H1 (cell line): Measurements from ENCODE around the gene CIROP. TPM values are rescaled to one million over a fixed set of nuclear protein-coding genes. Genes with fewer than 3 reads are reported as not detected.

Experiments used
- CTCF ChIA-PET: fragments of 300-600 bp; sonication (Branson Sonifier 250); formaldehyde crosslinking; loops from one replicate; lab custom pipeline; 2021; ENCODE audit not compliant: partially characterized antibody; lab: Charles Lee
- POLR2A ChIA-PET: fragments of 300-600 bp; sonication (Branson Sonifier 250); formaldehyde crosslinking; loops from one replicate; lab custom pipeline; 2021; ENCODE audit warnings: inconsistent platforms; ENCODE audit not compliant: partially characterized antibody; lab: Charles Lee
- DNase-seq, 2 experiments: peaks; one replicate each; pipeline versions ENCODE4 v3.0.0 to v3.0.0-alpha.2; 2010 to 2022; ENCODE audit warnings: low spot score in 2 of 2, low read depth in 1 of 2, mixed read lengths in 1 of 2
- FAIRE-seq: peaks from 2 replicates; lab custom pipeline; 2011; peaks lifted over from hg19 to GRCh38; lab: Jason Lieb, UNC
- H2AFZ ChIP-seq: 2 replicates; pipeline ENCODE4 v1.8.1; 2012; ENCODE audit warnings: low read length, inconsistent platforms
- H2AK5ac ChIP-seq: 2 replicates; pipeline ENCODE4 v1.6.1; 2013; ENCODE audit warnings: low read depth, low read length
- H2BK120ac ChIP-seq: replicated peaks from 2 replicates; pipeline ENCODE3; 2013; ENCODE audit warnings: low read depth, low read length, inconsistent platforms
- H2BK12ac ChIP-seq: 2 replicates; pipeline ENCODE4 v1.6.1; 2013; ENCODE audit warnings: low read depth, low read length
- H2BK15ac ChIP-seq: 2 replicates; pipeline ENCODE4 v1.6.1; 2013; ENCODE audit warnings: low read length
- H2BK20ac ChIP-seq: 2 replicates; pipeline ENCODE4 v1.6.1; 2013; ENCODE audit warnings: low read length
- H2BK5ac ChIP-seq: 2 replicates; pipeline ENCODE4 v1.6.1; 2013; ENCODE audit warnings: low read depth, low read length
- H3K14ac ChIP-seq: 2 replicates; pipeline ENCODE4 v1.6.1; 2013; ENCODE audit warnings: inconsistent platforms; ENCODE audit not compliant: insufficient read length
- H3K18ac ChIP-seq: 2 replicates; pipeline ENCODE4 v1.6.1; 2013; ENCODE audit warnings: low read length; ENCODE audit errors: extremely low read depth
- H3K23ac ChIP-seq: 2 replicates; pipeline ENCODE4 v1.6.1; 2013; ENCODE audit warnings: inconsistent platforms; ENCODE audit not compliant: insufficient read length
- H3K23me2 ChIP-seq: 2 replicates; pipeline ENCODE4 v1.6.1; 2013; ENCODE audit warnings: low read depth, low read length
- H3K27ac ChIP-seq: 2 replicates; pipeline ENCODE4 v1.6.1; 2011; ENCODE audit warnings: low read depth, low read length, inconsistent platforms
- H3K27me3 ChIP-seq, 4 experiments: replicated peaks in 1 of 4; 1 replicate in 1 of 4; 2 replicates in 3 of 4; pipeline versions ENCODE4 v1.6.1 to v1.8.1; 2011 to 2013; ENCODE audit warnings: low read length in 3 of 4, mild to moderate bottlenecking in 3 of 4, inconsistent platforms in 2 of 4, mixed read lengths in 2 of 4, moderate library complexity in 1 of 4; ENCODE audit not compliant: control insufficient read depth in 3 of 4, insufficient read depth in 3 of 4; ENCODE audit errors: extremely low read depth in 1 of 4
- H3K36me3 ChIP-seq, 4 experiments: 2 replicates each; pipeline versions ENCODE4 v1.6.1 to v1.8.1; 2011 to 2013; ENCODE audit warnings: mild to moderate bottlenecking in 4 of 4, low read length in 3 of 4, moderate library complexity in 2 of 4, control low read depth in 1 of 4, inconsistent platforms in 1 of 4; ENCODE audit not compliant: insufficient read depth in 4 of 4, control insufficient read depth in 2 of 4
- H3K4ac ChIP-seq: replicated peaks from 2 replicates; pipeline ENCODE3; 2013; ENCODE audit warnings: low read length, low read depth, mixed read lengths, inconsistent platforms; ENCODE audit not compliant: insufficient read length
- H3K4me1 ChIP-seq, 4 experiments: replicated peaks in 1 of 4; 1 replicate in 1 of 4; 2 replicates in 3 of 4; pipeline versions ENCODE4 v1.6.1 to v1.8.1; 2011 to 2013; ENCODE audit warnings: low read length in 3 of 4, inconsistent platforms in 2 of 4, mixed read lengths in 1 of 4; ENCODE audit not compliant: insufficient read depth in 4 of 4, control insufficient read depth in 3 of 4
- H3K4me2 ChIP-seq, 2 experiments: 2 replicates each; pipeline versions ENCODE4 v1.6.1 to v1.8.1; 2011 to 2013; ENCODE audit warnings: low read depth in 2 of 2, low read length in 2 of 2, control low read depth in 1 of 2, inconsistent platforms in 1 of 2, mild to moderate bottlenecking in 1 of 2; ENCODE audit not compliant: insufficient read depth in 1 of 2
- H3K4me3 ChIP-seq, 4 experiments: fragments of 200-600, 300-600 bp in 1 of 4; sonication (generic), shearing (Covaris generic), sonication (Bioruptor Twin) in 1 of 4; 2 replicates each; pipeline versions ENCODE4 v1.5.1 to v1.8.1; 2011 to 2016; ENCODE audit warnings: low read length in 4 of 4, low read depth in 3 of 4, control low read depth in 2 of 4, inconsistent platforms in 2 of 4, mild to moderate bottlenecking in 2 of 4, mixed read lengths in 1 of 4, moderate library complexity in 1 of 4; ENCODE audit not compliant: insufficient read depth in 2 of 4; ENCODE audit errors: extremely low read depth in 1 of 4
- H3K56ac ChIP-seq: replicated peaks from 2 replicates; pipeline ENCODE3; 2013; ENCODE audit warnings: low read depth, mild to moderate bottlenecking, mixed read lengths, low read length, inconsistent platforms; ENCODE audit not compliant: insufficient read length
- H3K79me1 ChIP-seq: 2 replicates; pipeline ENCODE4 v1.6.1; 2013; ENCODE audit warnings: low read depth, low read length, control low read depth
- H3K79me2 ChIP-seq, 2 experiments: 2 replicates each; pipeline versions ENCODE4 v1.6.1 to v1.8.1; 2012 to 2013; ENCODE audit warnings: low read length in 2 of 2, mild to moderate bottlenecking in 2 of 2, inconsistent platforms in 1 of 2; ENCODE audit not compliant: insufficient read depth in 2 of 2, control insufficient read depth in 1 of 2
- H3K9ac ChIP-seq, 4 experiments: replicated peaks in 1 of 4; 1 replicate in 1 of 4; 2 replicates in 3 of 4; pipeline versions ENCODE4 v1.6.1 to v1.8.1; 2011 to 2013; ENCODE audit warnings: low read depth in 3 of 4, low read length in 3 of 4, control low read depth in 2 of 4, mild to moderate bottlenecking in 2 of 4, moderate library complexity in 2 of 4, inconsistent platforms in 1 of 4; ENCODE audit errors: extremely low read depth in 1 of 4
- H3K9me3 ChIP-seq, 2 experiments: 2 replicates each; pipeline versions ENCODE4 v1.6.1 to v1.8.1; 2012 to 2013; ENCODE audit warnings: mild to moderate bottlenecking in 2 of 2, moderate library complexity in 2 of 2, control low read depth in 1 of 2, inconsistent platforms in 1 of 2, low read depth in 1 of 2, low read length in 1 of 2, mixed read lengths in 1 of 2; ENCODE audit not compliant: insufficient read depth in 2 of 2
- H4K20me1 ChIP-seq, 2 experiments: replicated peaks in 1 of 2; 2 replicates each; pipeline versions ENCODE3 to v1.8.1; 2011 to 2013; ENCODE audit warnings: inconsistent platforms in 2 of 2, low read length in 2 of 2, mild to moderate bottlenecking in 1 of 2; ENCODE audit not compliant: insufficient read depth in 2 of 2, control insufficient read depth in 1 of 2
- H4K5ac ChIP-seq: 2 replicates; pipeline ENCODE4 v1.6.1; 2013; ENCODE audit warnings: low read length, low read depth, mixed read lengths, inconsistent platforms; ENCODE audit not compliant: insufficient read length
- H4K8ac ChIP-seq: 2 replicates; pipeline ENCODE4 v1.8.0; 2013; ENCODE audit warnings: mild to moderate bottlenecking, moderate library complexity, low read length, inconsistent platforms; ENCODE audit not compliant: insufficient read depth; ENCODE audit errors: extremely low read depth
- H4K91ac ChIP-seq: replicated peaks from 2 replicates; pipeline ENCODE3; 2013; ENCODE audit warnings: low read length, mixed read lengths, inconsistent platforms; ENCODE audit not compliant: insufficient read length
- ATF3 ChIP-seq: IDR thresholded peaks from 2 replicates; pipeline ENCODE4 v1.6.1; 2011; ENCODE audit warnings: low read depth, mild to moderate bottlenecking, low read length; ENCODE audit not compliant: insufficient read depth
- BACH1 ChIP-seq: IDR thresholded peaks from 2 replicates; pipeline ENCODE4 v1.6.1; 2012; ENCODE audit warnings: low read length, improper control_type of control experiment
- BCL11A ChIP-seq, 2 experiments: IDR thresholded peaks; one replicate each; pipeline ENCODE4 v1.6.1; 2011; ENCODE audit warnings: low read depth in 2 of 2, low read length in 2 of 2, mild to moderate bottlenecking in 2 of 2
- CBX5 ChIP-seq: fragments of 300-800, 300-1000 bp; sonication (generic); IDR thresholded peaks from 2 replicates; pipeline ENCODE4 v1.7.1; 2016; ENCODE audit warnings: antibody characterized with exemption, low read length, low read depth
- E2F6 ChIP-seq: IDR thresholded peaks from 2 replicates; pipeline ENCODE4 v1.6.1; 2012; ENCODE audit warnings: inconsistent platforms
- FOSL1 ChIP-seq: IDR thresholded peaks from 2 replicates; pipeline ENCODE4 v1.6.1; 2011; ENCODE audit warnings: mild to moderate bottlenecking, low read depth, low read length, moderate library complexity; ENCODE audit not compliant: insufficient read depth
- JUN ChIP-seq: IDR thresholded peaks from 2 replicates; pipeline ENCODE4 v1.6.1; 2011; ENCODE audit warnings: low read depth, mild to moderate bottlenecking, improper control_type of control experiment, low read length
- KDM4A ChIP-seq: IDR thresholded peaks from one replicate; pipeline ENCODE4 v1.7.1; 2012; ENCODE audit warnings: low read depth, mild to moderate bottlenecking, moderate library complexity, low read length, inconsistent platforms; ENCODE audit not compliant: severe bottlenecking
- RXRA ChIP-seq: IDR thresholded peaks from 2 replicates; pipeline ENCODE4 v1.6.1; 2011; ENCODE audit warnings: low read depth, mild to moderate bottlenecking, low read length, moderate library complexity; ENCODE audit not compliant: insufficient read depth
- SP2 ChIP-seq: IDR thresholded peaks from 2 replicates; pipeline ENCODE4 v1.6.1; 2012; ENCODE audit warnings: mild to moderate bottlenecking, low read length, inconsistent platforms
- SP4 ChIP-seq: IDR thresholded peaks from 2 replicates; pipeline ENCODE4 v1.6.1; 2012; ENCODE audit warnings: low read length, inconsistent platforms
- USF2 ChIP-seq: IDR thresholded peaks from 2 replicates; pipeline ENCODE4 v1.6.1; 2011; ENCODE audit warnings: low read length, improper control_type of control experiment
- WGBS, 2 experiments: shearing (Covaris generic) in 1 of 2; methylation state at CpG; one replicate each; pipeline versions ENCODE4 v1.1.6 to v1.1.7; 2013 to 2015; ENCODE audit warnings: low lambda C conversion rate in 2 of 2, mixed read lengths in 2 of 2, inconsistent platforms in 1 of 2, low coverage in 1 of 2, missing lambda C conversion rate in 1 of 2; ENCODE audit not compliant: insufficient replicate concordance in 2 of 2, insufficient coverage in 1 of 2, insufficient read length in 1 of 2; ENCODE audit errors: extremely low coverage in 1 of 2, missing lambda C conversion rate in 1 of 2; 5-methylcytosine and 5-hydroxymethylcytosine counted together
- polyA plus RNA-seq, 7 experiments: library from polyadenylated mRNA; depleted of rRNA in 3 of 7; stranded (reverse) in 5 of 7; unstranded in 2 of 7; fragments of >200 nt in 5 of 7; fragments of 200-250 nt in 2 of 7; gene quantifications; 1 replicate in 5 of 7; 2 replicates in 1 of 7; 4 replicates in 1 of 7; pipeline versions ENCODE4 v1.2.1 to v1.2.3, GENCODE V29; 2011 to 2013; ENCODE audit warnings: missing spikeins in 2 of 7, mixed read lengths in 2 of 7
- total RNA-seq: library from RNA; stranded (reverse); fragmentation: NEBNext Ultra II Directional; extraction: Animal tissue kit (Norgen Biotek cat#: 25700); gene quantifications from 2 replicates; pipeline ENCODE4 v1.2.1, GENCODE V29; 2021

Gene CIROP
- total and polyA plus RNA-seq, 2 of the 8 experiments (the other 6 are each of a cell fraction or from before 2014, with no cell fraction given) = 0.06 TPM; not detected in 1

- no peak overlapping the region for H3K18ac ChIP-seq
- H3K23me2 ChIP-seq = peaks cover 3% of the 10 kb centered on the region; the same call in 1 of the 2 replicates
- no peak overlapping the region for H2AFZ ChIP-seq
- no peak overlapping the region for H2AK5ac ChIP-seq
- no peak overlapping the region for H4K5ac ChIP-seq
- peaks cover 4 to 28% (median 16%) of the 10 kb centered on the region in 4 experiments; a peak in 7 of 8 replicates for H3K36me3 ChIP-seq
- H4K91ac ChIP-seq = no peak overlapping the region
- H3K79me1 ChIP-seq = no peaks in the 10 kb centered on the region; the same call in none of the 2 replicates
- no peak overlapping the region for H2BK15ac ChIP-seq
- H3K79me2 ChIP-seq = no peaks in the 10 kb centered on the region
- no peak overlapping the region for H2BK120ac ChIP-seq
- no peak overlapping the region for H3K23ac ChIP-seq
- ChIA-PET POLR2A (no interaction called here), CTCF (interaction anchor here (0.7 kb wide), 1 partner anchor 1659 kb away, joined by 4 read pairs; no protein-coding TSS in a partner anchor)
- no peaks in the 10 kb centered on the region for H3K4me1 ChIP-seq
- H3K27ac ChIP-seq = no peak overlapping the region; the same call in 1 of the 2 replicates
- no peak overlapping the region for H2BK5ac ChIP-seq
- H3K14ac ChIP-seq = no peak overlapping the region
- WGBS, 2 experiments = 94% methylated on average over 1 of the region's 1 CpG; no CpG with 5 or more reads in 1 of the 2 experiments
- DNase-seq (no peak), FAIRE-seq (no peak)
- no peak overlapping the region for H3K9ac ChIP-seq
- no peak overlapping the region for H2BK20ac ChIP-seq
- H3K4me2 ChIP-seq = no peak overlapping the region
- no peak overlapping the region for H3K4me3 ChIP-seq
- no peaks in the 10 kb centered on the region for H3K27me3 ChIP-seq
- H3K4ac ChIP-seq = no peak overlapping the region
- H4K20me1 ChIP-seq = peaks cover 2 to 6% of the 10 kb centered on the region in 2 experiments
- H3K56ac ChIP-seq = no peak overlapping the region
- no peak overlapping the region for H2BK12ac ChIP-seq
- no peak overlapping the region for H4K8ac ChIP-seq
- H3K9me3 ChIP-seq = no peaks in the 10 kb centered on the region
- TF ChIP-seq SP4 (no peak), FOSL1 (no peak), CBX5 (no peak), ATF3 (no peak), USF2 (no peak), BCL11A (IDR thresholded peaks at IDR 0.05; ENCODE audit: low read depth in 2 of 2, low read length in 2 of 2) (no peak), BACH1 (no peak), JUN (no peak), SP2 (no peak), KDM4A (no peak), RXRA (no peak), E2F6 (no peak)
Measured at GRCh38 chr14:23147676-23148075, 42.9 kb upstream of the CIROP start.
